Activated CD8-positive, alpha-beta T cell treated with anti-CD3 and anti-CD28 coated beads for 36 hours (primary cell): Measurements from ENCODE around the gene NFYA. TPM values are rescaled to one million over a fixed set of nuclear protein-coding genes. Genes with fewer than 3 reads are reported as not detected.
A peak's percentile ranks its signal among the peaks of the same experiment; 100 is the strongest.

Source experiments
- ATAC-seq: fragments of 200-7000 bp; cut with Tn5 transposase; one replicate; pipeline ENCODE4 v1.10.0; 2021; ENCODE audit warnings: mild to moderate bottlenecking, moderate library complexity
- CTCF ChIA-PET: fragments of 350-600 bp; sonication (Branson Sonifier 250); formaldehyde crosslinking; loops from one replicate; lab custom pipeline; 2021; ENCODE audit warnings: antibody characterized with exemption; lab: Charles Lee
- POLR2A ChIA-PET: fragments of 350-600 bp; sonication (Branson Sonifier 250); formaldehyde crosslinking; loops from one replicate; lab custom pipeline; 2021; ENCODE audit warnings: antibody characterized with exemption; lab: Charles Lee
- DNase-seq: peaks from one replicate; pipeline ENCODE4 v3.0.0-alpha.2; 2020
- H3K27ac Mint-ChIP-seq: one replicate; pipeline ENCODE4 v1.8.0; 2021; ENCODE audit warnings: mild to moderate bottlenecking, mixed read lengths
- H3K27me3 Mint-ChIP-seq: one replicate; pipeline ENCODE4 v1.8.0; 2021; ENCODE audit warnings: mixed read lengths
- H3K36me3 Mint-ChIP-seq: one replicate; pipeline ENCODE4 v1.8.0; 2021; ENCODE audit warnings: low read depth, mixed read lengths
- H3K4me1 Mint-ChIP-seq: one replicate; pipeline ENCODE4 v1.8.0; 2021; ENCODE audit warnings: low read depth, mixed read lengths
- H3K4me3 Mint-ChIP-seq: one replicate; pipeline ENCODE4 v1.8.0; 2021; ENCODE audit warnings: mild to moderate bottlenecking, moderate library complexity, mixed read lengths
- H3K9me3 Mint-ChIP-seq: one replicate; pipeline ENCODE4 v1.8.0; 2021; ENCODE audit warnings: mixed read lengths
- intact Hi-C: fragments of 100-400 bp; cut with micrococcal nuclease; formaldehyde crosslinking; loops from one replicate; pipeline ENCODE4 v1.10.0; 2022
- total RNA-seq, 2 experiments: library from RNA; stranded (reverse); gene quantifications; one replicate each; pipeline ENCODE4 v1.2.3, GENCODE V29; 2021
- TF ChIP-seq, protein P1 (sequence below): fragments of 200-600 bp; IDR thresholded peaks from one replicate; pipeline ENCODE4 v1.8.0; 2022; ENCODE audit warnings: antibody characterized with exemption, mild to moderate bottlenecking

Gene NFYA
- total RNA-seq, 2 experiments from 2014 or later, result 30.7 to 31.1 TPM

DNA sequence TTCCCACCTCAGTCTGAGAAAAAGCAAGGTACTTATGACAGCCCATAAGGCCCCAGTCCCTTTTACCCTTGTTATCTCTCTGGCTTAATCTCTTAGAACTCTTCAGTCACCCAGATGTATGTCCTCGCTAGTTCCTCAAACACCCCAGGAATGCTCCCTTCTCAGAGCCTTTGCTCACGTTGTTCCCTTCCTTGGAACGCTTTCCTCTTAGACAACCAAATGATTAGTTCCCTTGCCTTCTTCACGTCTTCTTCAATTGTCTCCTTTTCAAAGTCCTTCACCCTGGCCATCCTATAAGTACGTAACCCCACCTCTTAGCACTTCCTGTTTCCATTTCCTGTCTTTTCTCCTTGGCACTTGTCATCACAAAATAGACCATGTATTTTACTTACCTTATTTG, 20.9 kb upstream of the NFYA start:
- ATAC-seq, result peak; percentile 75
- TF ChIP-seq, protein P1, sequence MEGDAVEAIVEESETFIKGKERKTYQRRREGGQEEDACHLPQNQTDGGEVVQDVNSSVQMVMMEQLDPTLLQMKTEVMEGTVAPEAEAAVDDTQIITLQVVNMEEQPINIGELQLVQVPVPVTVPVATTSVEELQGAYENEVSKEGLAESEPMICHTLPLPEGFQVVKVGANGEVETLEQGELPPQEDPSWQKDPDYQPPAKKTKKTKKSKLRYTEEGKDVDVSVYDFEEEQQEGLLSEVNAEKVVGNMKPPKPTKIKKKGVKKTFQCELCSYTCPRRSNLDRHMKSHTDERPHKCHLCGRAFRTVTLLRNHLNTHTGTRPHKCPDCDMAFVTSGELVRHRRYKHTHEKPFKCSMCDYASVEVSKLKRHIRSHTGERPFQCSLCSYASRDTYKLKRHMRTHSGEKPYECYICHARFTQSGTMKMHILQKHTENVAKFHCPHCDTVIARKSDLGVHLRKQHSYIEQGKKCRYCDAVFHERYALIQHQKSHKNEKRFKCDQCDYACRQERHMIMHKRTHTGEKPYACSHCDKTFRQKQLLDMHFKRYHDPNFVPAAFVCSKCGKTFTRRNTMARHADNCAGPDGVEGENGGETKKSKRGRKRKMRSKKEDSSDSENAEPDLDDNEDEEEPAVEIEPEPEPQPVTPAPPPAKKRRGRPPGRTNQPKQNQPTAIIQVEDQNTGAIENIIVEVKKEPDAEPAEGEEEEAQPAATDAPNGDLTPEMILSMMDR, result no peak
- ChIA-PET POLR2A (no interaction called here), CTCF (interaction anchor here (1.2 to 6.7 kb wide), 4 partner anchors 12 to 24 kb away, joined by 3 to 47 read pairs (median 14); partner anchors contain the start of gene UNC5CL)
- peaks cover 13% of the 10 kb centered on the region for H3K4me1 Mint-ChIP-seq
- H3K27ac Mint-ChIP-seq, result peak overlapping the region; percentile 76
- no peaks in the 10 kb centered on the region for H3K9me3 Mint-ChIP-seq
- intact Hi-C loops, result no loop called here
- no peaks in the 10 kb centered on the region for H3K27me3 Mint-ChIP-seq
- H3K4me3 Mint-ChIP-seq, result no peak overlapping the region
- DNase-seq, result no peak
- peaks cover 8% of the 10 kb centered on the region for H3K36me3 Mint-ChIP-seq

DNA sequence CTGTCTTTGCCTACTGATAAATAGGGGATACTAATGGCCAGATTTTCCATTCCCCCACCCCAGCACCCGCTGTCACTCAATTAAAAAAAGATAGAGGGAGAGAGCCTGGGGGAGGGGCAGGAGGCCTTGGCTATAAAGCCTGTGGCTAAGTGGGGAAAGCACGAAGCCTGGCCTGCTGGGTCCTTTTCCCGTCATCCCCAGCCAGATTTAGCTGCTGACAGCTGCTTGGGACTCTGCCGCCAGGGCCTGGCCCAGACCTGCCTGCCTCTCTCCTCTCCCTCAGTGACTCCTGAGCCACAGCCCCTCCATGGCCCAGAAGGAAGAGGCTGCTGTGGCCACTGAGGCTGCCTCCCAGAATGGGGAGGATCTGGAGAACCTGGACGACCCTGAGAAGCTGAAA, 19.7 kb upstream of the NFYA start, which contains the start of gene APOBEC2:
Gene APOBEC2, plus strand, starts transcription at position 162 of the 400 bp plus-strand sequence. Its CDS starts 146 bp downstream, at position 308.
- TF ChIP-seq, protein P1, result no peak
- ChIA-PET CTCF (interaction anchor here (1.8 to 6.7 kb wide), 3 partner anchors 14 to 25 kb away, joined by 10 to 47 read pairs (median 11); partner anchors contain the start of gene UNC5CL), POLR2A (no interaction called here)
- Mint-ChIP-seq H3K4me1 (peaks cover 13% of the 10 kb centered on the region), H3K27me3 (no peaks in the 10 kb centered on the region), H3K4me3 (no peak within 1 kb of the TSS), H3K9me3 (no peaks in the 10 kb centered on the region), H3K36me3 (peaks cover 8% of the 10 kb centered on the region), H3K27ac (peak within 1 kb of the TSS; percentile 76)
- DNase-seq (no peak), ATAC-seq (no peak)
- intact Hi-C loops, result no loop called here

DNA sequence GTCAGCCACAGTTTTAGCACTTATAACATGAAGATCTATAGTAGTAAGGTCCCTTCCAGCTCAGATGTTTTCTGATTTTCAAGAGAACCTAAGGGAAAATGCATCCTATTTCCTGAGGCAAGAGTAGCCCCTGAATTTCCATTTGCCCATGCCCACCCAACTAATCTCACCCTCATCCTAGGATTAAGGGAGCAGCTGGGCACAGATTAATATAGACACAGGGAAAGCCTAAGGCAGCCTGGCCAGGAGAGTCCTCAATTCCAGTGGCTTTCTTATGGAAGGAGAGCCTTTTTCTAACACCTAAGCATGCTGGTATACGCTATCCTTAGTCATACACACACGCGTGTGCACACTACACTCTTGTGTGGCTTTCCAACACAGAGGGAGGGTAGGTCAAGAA, 18.3 kb upstream of the NFYA start:
- ChIA-PET CTCF (interaction anchor here (1.0 to 6.7 kb wide), 5 partner anchors 11 to 27 kb away, joined by 3 to 47 read pairs (median 10); partner anchors contain the start of gene UNC5CL), POLR2A (interaction anchor here (0.9 kb wide), 1 partner anchor 10 kb away, joined by 3 read pairs; no protein-coding TSS in a partner anchor)
- no peak for DNase-seq
- Mint-ChIP-seq H3K27me3 (no peaks in the 10 kb centered on the region), H3K9me3 (no peaks in the 10 kb centered on the region), H3K36me3 (peaks cover 8% of the 10 kb centered on the region), H3K4me1 (peaks cover 13% of the 10 kb centered on the region), H3K27ac (no peak overlapping the region), H3K4me3 (no peak overlapping the region)
- TF ChIP-seq, protein P1, result no peak
- intact Hi-C loops, result no loop called here
- no peak for ATAC-seq

DNA sequence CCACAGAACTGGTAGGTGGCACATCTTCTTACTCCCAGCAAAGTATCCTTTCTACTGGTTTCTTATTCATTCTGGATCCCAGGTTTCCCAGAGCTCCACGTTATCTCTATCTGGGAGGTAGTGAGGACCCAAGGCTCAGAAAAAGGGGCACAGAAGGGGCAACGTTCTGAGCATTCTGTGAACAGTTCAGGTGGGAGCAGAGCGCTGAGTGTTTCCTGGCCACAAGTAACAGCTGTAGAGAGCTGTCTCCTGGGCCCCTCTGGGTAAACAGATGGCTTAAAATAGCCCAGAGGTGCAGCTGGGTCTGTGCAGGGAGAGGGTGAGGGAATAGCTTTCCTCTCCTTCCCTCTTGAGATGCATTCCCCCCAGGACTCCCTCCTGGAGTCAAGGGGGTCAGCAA, 17.6 kb upstream of the NFYA start:
- TF ChIP-seq, protein P1, result no peak
- POLR2A ChIA-PET, result interaction anchor here (0.9 kb wide), 1 partner anchor 11 kb away, joined by 3 read pairs; no protein-coding TSS in a partner anchor

DNA sequence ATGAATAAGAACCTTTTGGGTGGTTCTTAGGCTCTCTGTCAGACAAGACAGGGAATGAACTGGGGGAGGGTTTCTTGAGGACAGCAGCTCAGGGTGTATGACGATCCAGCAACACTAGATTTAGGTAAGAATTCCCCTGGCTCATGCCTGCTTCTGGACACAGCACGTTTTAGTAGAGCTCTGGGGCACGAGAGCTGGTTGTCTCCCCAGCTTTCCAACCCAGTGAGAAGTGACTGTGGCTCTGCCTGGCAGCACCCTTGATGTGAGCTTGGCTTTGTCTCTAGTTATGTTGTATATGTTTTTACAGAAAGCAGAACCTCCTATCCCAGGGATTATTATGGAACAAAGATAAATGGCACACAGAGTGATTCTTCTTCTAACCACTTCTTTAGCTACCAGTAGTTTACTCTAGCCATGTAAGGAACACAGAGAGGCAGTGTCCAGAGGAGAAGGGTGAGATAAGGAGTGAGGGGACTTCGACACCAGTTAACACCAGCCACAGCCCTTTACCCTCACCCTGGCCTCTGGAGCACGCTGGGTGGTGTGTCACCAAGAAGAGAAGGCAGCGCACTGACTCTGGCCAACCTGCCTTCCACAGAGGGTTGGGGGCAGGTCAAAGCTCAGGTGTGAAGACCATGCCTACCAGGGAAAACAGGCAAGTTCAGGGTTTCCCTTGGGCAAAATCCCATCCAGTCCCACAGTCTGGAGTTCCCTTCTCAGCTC, 15.8 kb upstream of the NFYA start:
- CTCF ChIA-PET, result interaction anchor here (0.8 to 6.7 kb wide), 8 partner anchors 12 to 281 kb away, joined by 3 to 47 read pairs (median 4); partner anchors contain the start of gene UNC5CL
- H3K27me3 Mint-ChIP-seq, result no peaks in the 10 kb centered on the region
- H3K36me3 Mint-ChIP-seq, result peaks cover 7% of the 10 kb centered on the region

More for the DNA sequence above, 17.6 kb upstream of the NFYA start:
- CTCF ChIA-PET, result interaction anchor here (1.0 to 6.7 kb wide), 6 partner anchors 9 to 27 kb away, joined by 3 to 47 read pairs (median 5); partner anchors contain the start of gene UNC5CL
- Mint-ChIP-seq H3K27me3 (no peaks in the 10 kb centered on the region), H3K27ac (no peak overlapping the region), H3K4me1 (peaks cover 13% of the 10 kb centered on the region), H3K4me3 (no peak overlapping the region), H3K9me3 (no peaks in the 10 kb centered on the region), H3K36me3 (peaks cover 11% of the 10 kb centered on the region)
- DNase-seq (no peak), ATAC-seq (no peak)
- intact Hi-C loops, result no loop called here

More for the DNA sequence above, 15.8 kb upstream of the NFYA start:
- ATAC-seq, result no peak
- peaks cover 9% of the 10 kb centered on the region for H3K4me1 Mint-ChIP-seq
- no peak overlapping the region for H3K4me3 Mint-ChIP-seq
- intact Hi-C loops, result no loop called here
- TF ChIP-seq, protein P1, result no peak
- H3K9me3 Mint-ChIP-seq, result no peaks in the 10 kb centered on the region
- POLR2A ChIA-PET, result interaction anchor here (1.5 kb wide), 1 partner anchor 10 kb away, joined by 3 read pairs; no protein-coding TSS in a partner anchor
- DNase-seq, result no peak
- no peak overlapping the region for H3K27ac Mint-ChIP-seq
